Stomach (tissue), 9 donors: ENCODE measurements around the gene EHMT1. TPM values are rescaled to one million over a fixed set of nuclear protein-coding genes. Genes with fewer than 3 reads are reported as not detected.

Experiments used
- DNase-seq, 2 donors: peaks; one replicate each; pipeline versions ENCODE4 v3.0.0 to v3.0.0-alpha.2; 2013 to 2019
- H3K27ac ChIP-seq, 5 donors: fragments of 200-600 bp in 4 of 5; sonication (generic) in 4 of 5; one replicate each; pipeline ENCODE4 v1.5.1; 2013 to 2019; ENCODE audit warnings: mild to moderate bottlenecking in 1 of 5, moderate library complexity in 1 of 5
- H3K27me3 ChIP-seq, 3 donors: fragments of 200-600 bp; sonication (generic); one replicate each; pipeline ENCODE4 v1.5.1; 2017 to 2019; ENCODE audit warnings: mixed run types in 1 of 3
- H3K36me3 ChIP-seq, 4 donors: fragments of 200-600 bp; sonication (generic); 1 replicate in 3 of 4; 2 replicates in 1 of 4; pipeline ENCODE4 v1.5.1; 2016 to 2019
- H3K4me1 ChIP-seq, 4 donors: fragments of 200-600 bp; sonication (generic); one replicate each; pipeline ENCODE4 v1.5.1; 2016 to 2019
- H3K4me3 ChIP-seq, 4 donors: fragments of 200-600 bp; sonication (generic) in 3 of 4; one replicate each; pipeline ENCODE4 v1.5.1; 2016 to 2019; ENCODE audit warnings: mild to moderate bottlenecking in 1 of 4
- H3K9me3 ChIP-seq, 4 donors: fragments of 200-600 bp; sonication (generic); one replicate each; pipeline ENCODE4 v1.5.1; 2016 to 2019
- CTCF ChIP-seq, 7 experiments: fragments of 450-650 bp in 4 of 7; fragments of 200-600 bp in 3 of 7; sonication (generic) in 3 of 7; IDR thresholded peaks; one replicate each; pipeline ENCODE4 v1.5.1; 2016 to 2019; ENCODE audit warnings: antibody characterized with exemption in 7 of 7, control low read depth in 2 of 7, mild to moderate bottlenecking in 1 of 7
- EP300 ChIP-seq: sonication (generic); formaldehyde crosslinking; IDR thresholded peaks from one replicate; pipeline ENCODE4 v1.6.1; 2017; ENCODE audit warnings: antibody characterized with exemption
- POLR2A ChIP-seq, 4 donors: fragments of 450-650 bp; IDR thresholded peaks; one replicate each; pipeline ENCODE4 v1.6.1; 2016; ENCODE audit warnings: antibody characterized with exemption in 4 of 4, control low read depth in 2 of 4, mild to moderate bottlenecking in 1 of 4, moderate library complexity in 1 of 4
- POLR2AphosphoS5 ChIP-seq, 3 donors: sonication (generic); formaldehyde crosslinking; IDR thresholded peaks; one replicate each; pipeline ENCODE4 v1.6.1; 2016; ENCODE audit warnings: antibody characterized with exemption in 3 of 3
- WGBS, 5 donors: extraction: QIAGEN DNeasy Blood & Tissue Kit in 3 of 5; methylation state at CpG; one replicate each; pipeline versions ENCODE4 v1.1.5 to v1.1.7; 2013 to 2018; 5-methylcytosine and 5-hydroxymethylcytosine counted together
- intact Hi-C: fragments of 100-400 bp; cut with DNase I; formaldehyde crosslinking; loops from one replicate; pipeline ENCODE4 v1.15.1; 2023; ENCODE audit warnings: low total_unique reads
- polyA plus RNA-seq, 3 donors: library from polyadenylated mRNA; stranded (reverse); fragments of 200-250 nt; gene quantifications; one replicate each; pipeline ENCODE4 v1.2.3, GENCODE V29; 2013
- total RNA-seq, 5 donors: library from RNA; depleted of rRNA; stranded (reverse); fragments of >200 nt; gene quantifications; one replicate each; pipeline versions ENCODE4 v1.1.0 to v1.2.3, GENCODE V29; 2014 to 2016
- donor health status: healthy with polysubstance abuse.
- donor health status: Bipolar disorder and iron deficiency.
- donor health status: healthy.

The EHMT1 gene
- total and polyA plus RNA-seq, 8 donors, result 23.9 to 419 (median 79.5) TPM

GRCh38 chr9:137678202-137678601, 59.4 kb downstream of the EHMT1 start:
- TF ChIP-seq EP300 (no peak), POLR2A (IDR thresholded peaks at IDR 0.05) (no peak), CTCF (IDR thresholded peaks at IDR 0.05) (no peak), POLR2AphosphoS5 (IDR thresholded peaks at IDR 0.05) (no peak)
- no peaks in the 10 kb centered on the region for H3K9me3 ChIP-seq
- 80 to 89% (median 87%) methylated on average over 12 of the region's 12 CpGs for WGBS, 5 donors
- peaks cover 0 to 17% (median 6%) of the 10 kb centered on the region in 4 donors for H3K36me3 ChIP-seq
- H3K27ac ChIP-seq, result no peak overlapping the region
- no peak overlapping the region for H3K4me3 ChIP-seq
- H3K4me1 ChIP-seq, result peaks cover 20 to 65% (median 41%) of the 10 kb centered on the region in 4 donors
- intact Hi-C loops, result no loop called here
- no peak for DNase-seq
- no peaks in the 10 kb centered on the region for H3K27me3 ChIP-seq

DNA sequence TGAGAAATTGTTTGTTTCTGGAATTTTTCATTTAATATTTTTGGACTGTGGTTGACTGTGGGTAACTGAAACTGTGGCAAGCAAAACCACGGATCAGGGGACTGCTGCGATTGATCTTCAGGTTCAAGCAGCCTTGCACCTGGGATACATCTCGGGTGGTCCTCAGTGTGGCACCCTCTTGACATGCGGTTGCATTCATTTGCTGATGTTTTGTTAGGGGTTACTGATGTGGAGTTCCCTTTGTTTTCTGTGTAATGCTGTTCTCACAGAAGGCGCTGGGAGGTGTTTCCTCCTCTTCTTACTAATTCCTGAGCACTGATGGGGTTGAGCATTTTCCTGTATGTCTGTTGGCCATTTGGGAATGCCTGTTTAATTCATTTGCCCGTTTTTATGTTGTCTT, 60.4 kb downstream of the EHMT1 start:
- 63 to 75% (median 69%) methylated on average over 6 of the region's 6 CpGs for WGBS, 5 donors
- Histone ChIP-seq H3K4me1 (peaks cover 12 to 54% (median 36%) of the 10 kb centered on the region in 4 donors), H3K4me3 (no peak overlapping the region), H3K27me3 (no peaks in the 10 kb centered on the region), H3K9me3 (no peaks in the 10 kb centered on the region), H3K27ac (no peak overlapping the region), H3K36me3 (peaks cover 0 to 17% (median 6%) of the 10 kb centered on the region in 4 donors)
- TF ChIP-seq EP300 (no peak), POLR2A (IDR thresholded peaks at IDR 0.05) (no peak)
- intact Hi-C loops, result no loop called here
- DNase-seq, result no peak

GRCh38 chr9:137679695-137680305, 61.0 kb downstream of the EHMT1 start:
- Histone ChIP-seq H3K4me3 (no peak overlapping the region), H3K27me3 (no peaks in the 10 kb centered on the region), H3K9me3 (no peaks in the 10 kb centered on the region), H3K4me1 (peaks cover 12 to 49% (median 32%) of the 10 kb centered on the region in 4 donors), H3K36me3 (peaks cover 0 to 17% (median 6%) of the 10 kb centered on the region in 4 donors), H3K27ac (no peak overlapping the region)
- 84 to 89% (median 87%) methylated on average over 7 of the region's 7 CpGs for WGBS, 5 donors
- TF ChIP-seq CTCF (IDR thresholded peaks at IDR 0.05) (no peak), POLR2AphosphoS5 (IDR thresholded peaks at IDR 0.05) (no peak), POLR2A (IDR thresholded peaks at IDR 0.05) (no peak), EP300 (no peak)
- intact Hi-C loops, result no loop called here
- DNase-seq, result no peak

- Histone ChIP-seq H3K36me3 (peaks cover 0 to 17% (median 6%) of the 10 kb centered on the region in 4 donors), H3K4me3 (no peak overlapping the region), H3K27ac (no peak overlapping the region), H3K4me1 (peaks cover 12 to 47% (median 31%) of the 10 kb centered on the region in 4 donors), H3K9me3 (no peaks in the 10 kb centered on the region), H3K27me3 (no peaks in the 10 kb centered on the region)
- intact Hi-C loops, result no loop called here
- no peak for DNase-seq
- no peak for TF ChIP-seq POLR2AphosphoS5 (IDR thresholded peaks at IDR 0.05)
- no peak for TF ChIP-seq CTCF (IDR thresholded peaks at IDR 0.05)
- no peak for TF ChIP-seq POLR2A (IDR thresholded peaks at IDR 0.05)
- no peak for TF ChIP-seq EP300
- WGBS, 5 donors, result 65 to 82% (median 78%) methylated on average over 18 of the region's 18 CpGs
Measured at GRCh38 chr9:137680444-137681358, 61.9 kb downstream of the EHMT1 start.
